K562 (cell line): ENCODE measurements around the gene CTU1.

ENCODE experiments used
- BCL6 ChIP-seq: fragments of 250-450 bp; sonication (Bioruptor Pico); IDR thresholded peaks from 2 replicates; pipeline ENCODE4 v1.4.0; 2020
- CTCF ChIP-seq, 3 experiments: IDR thresholded peaks in 2 of 3; conservative IDR thresholded peaks in 1 of 3; 2 replicates each; pipeline ENCODE4 v1.5.1; 2011 to 2012; ENCODE audit warnings: low read length in 3 of 3, mild to moderate bottlenecking in 3 of 3, control low read depth in 2 of 3, improper control_type of control experiment in 1 of 3, inconsistent platforms in 1 of 3, low read depth in 1 of 3, mixed read lengths in 1 of 3, moderate library complexity in 1 of 3; ENCODE audit not compliant: insufficient read depth in 2 of 3
- IRF2 ChIP-seq: sonication (generic); formaldehyde crosslinking; IDR thresholded peaks from 2 replicates; pipeline ENCODE4 v1.8.1; 2022; ENCODE audit warnings: mild to moderate bottlenecking, missing genetic modification reagents
- RCOR1 ChIP-seq, 2 experiments: IDR thresholded peaks; 2 replicates each; pipeline ENCODE4 v1.6.1; 2012; ENCODE audit warnings: low read depth in 2 of 2, low read length in 2 of 2, borderline replicate concordance in 1 of 2, improper control_type of control experiment in 1 of 2
- SIX5 ChIP-seq, 2 experiments: IDR thresholded peaks; 2 replicates each; pipeline ENCODE4 v1.6.1; 2011; ENCODE audit warnings: low read length in 2 of 2, borderline replicate concordance in 1 of 2, low read depth in 1 of 2, mild to moderate bottlenecking in 1 of 2, moderate library complexity in 1 of 2; ENCODE audit not compliant: insufficient read depth in 1 of 2

- no peak for TF ChIP-seq BCL6 (CRISPR knock-in tag)
- TF ChIP-seq CTCF (IDR thresholded peaks at IDR 0.05 in 2 of 3, conservative IDR thresholded peaks at IDR 0.05 in 1 of 3; ENCODE audit: insufficient read depth in 2 of 3, low read depth in 1 of 3, low read length in 3 of 3) = no peak
- TF ChIP-seq RCOR1 (IDR thresholded peaks at IDR 0.05; ENCODE audit: borderline replicate concordance in 1 of 2, low read depth in 2 of 2, low read length in 2 of 2) = no peak
- TF ChIP-seq IRF2 (CRISPR knock-in tag) = no peak
- TF ChIP-seq SIX5 (IDR thresholded peaks at IDR 0.05; ENCODE audit: borderline replicate concordance in 1 of 2, insufficient read depth in 1 of 2, low read depth in 1 of 2, low read length in 2 of 2) = no peak
Measured at GRCh38 chr19:51089786-51090185, 18.4 kb downstream of the CTU1 start.
